ENCODE data around the gene EPO.

EPO gene

DNA sequence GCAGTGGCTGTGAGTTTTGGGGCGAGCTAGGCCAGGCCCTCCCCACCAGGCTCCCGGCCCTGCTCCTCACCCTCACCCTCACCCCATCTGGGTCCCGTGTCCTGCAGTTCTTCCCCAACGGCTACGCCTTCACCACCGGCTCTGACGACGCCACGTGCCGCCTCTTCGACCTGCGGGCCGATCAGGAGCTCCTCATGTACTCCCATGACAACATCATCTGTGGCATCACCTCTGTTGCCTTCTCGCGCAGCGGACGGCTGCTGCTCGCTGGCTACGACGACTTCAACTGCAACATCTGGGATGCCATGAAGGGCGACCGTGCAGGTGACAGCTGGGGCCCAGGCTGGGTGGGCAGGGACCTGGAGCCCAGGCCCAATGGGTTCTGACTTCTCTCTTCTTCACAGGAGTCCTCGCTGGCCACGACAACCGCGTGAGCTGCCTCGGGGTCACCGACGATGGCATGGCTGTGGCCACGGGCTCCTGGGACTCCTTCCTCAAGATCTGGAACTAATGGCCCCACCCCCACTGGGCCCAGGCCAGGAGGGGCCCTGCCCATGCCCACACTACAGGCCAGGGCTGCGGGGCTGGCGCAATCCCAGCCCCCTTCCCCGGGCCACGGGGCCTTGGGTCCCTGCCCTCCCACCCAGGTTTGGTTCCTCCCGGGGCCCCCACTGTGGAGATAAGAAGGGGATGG lies 41.8 kb upstream of the EPO start:
- Histone ChIP-seq H3K9ac (ENCODE audit: low read depth, low read length) (no peak overlapping the region), H3K36me3 (ENCODE audit: insufficient read depth, low read length) (peaks cover 70% of the 10 kb centered on the region), H2AFZ (ENCODE audit: low read depth, low read length) (no peak overlapping the region), H4K20me1 (ENCODE audit: insufficient read depth, low read length) (peaks cover 71% of the 10 kb centered on the region), H3K27ac (ENCODE audit: low read length) (no peak overlapping the region), H3K79me2 (ENCODE audit: insufficient read depth, low read length) (peaks cover 52% of the 10 kb centered on the region), H3K4me2 (ENCODE audit: insufficient read depth, low read length) (no peak overlapping the region), H3K9me3 (ENCODE audit: insufficient read depth, low read length, severe bottlenecking) (no peaks in the 10 kb centered on the region), H3K4me3 (ENCODE audit: low read depth in 1 of 2, low read length in 2 of 2) (no peak overlapping the region), H3K4me1 (ENCODE audit: insufficient read depth, low read length) (peaks cover 14% of the 10 kb centered on the region), H3K27me3 (ENCODE audit: insufficient read depth, low read length, poor library complexity) (no peaks in the 10 kb centered on the region)
- DNase-seq (no peak), ATAC-seq (ENCODE audit: insufficient read depth, low read depth) (no peak)
- no peak for TF ChIP-seq EZH2 (IDR thresholded peaks at IDR 0.05; ENCODE audit: borderline replicate concordance, low read depth, low read length, severe bottlenecking)
- TF ChIP-seq, protein P1, sequence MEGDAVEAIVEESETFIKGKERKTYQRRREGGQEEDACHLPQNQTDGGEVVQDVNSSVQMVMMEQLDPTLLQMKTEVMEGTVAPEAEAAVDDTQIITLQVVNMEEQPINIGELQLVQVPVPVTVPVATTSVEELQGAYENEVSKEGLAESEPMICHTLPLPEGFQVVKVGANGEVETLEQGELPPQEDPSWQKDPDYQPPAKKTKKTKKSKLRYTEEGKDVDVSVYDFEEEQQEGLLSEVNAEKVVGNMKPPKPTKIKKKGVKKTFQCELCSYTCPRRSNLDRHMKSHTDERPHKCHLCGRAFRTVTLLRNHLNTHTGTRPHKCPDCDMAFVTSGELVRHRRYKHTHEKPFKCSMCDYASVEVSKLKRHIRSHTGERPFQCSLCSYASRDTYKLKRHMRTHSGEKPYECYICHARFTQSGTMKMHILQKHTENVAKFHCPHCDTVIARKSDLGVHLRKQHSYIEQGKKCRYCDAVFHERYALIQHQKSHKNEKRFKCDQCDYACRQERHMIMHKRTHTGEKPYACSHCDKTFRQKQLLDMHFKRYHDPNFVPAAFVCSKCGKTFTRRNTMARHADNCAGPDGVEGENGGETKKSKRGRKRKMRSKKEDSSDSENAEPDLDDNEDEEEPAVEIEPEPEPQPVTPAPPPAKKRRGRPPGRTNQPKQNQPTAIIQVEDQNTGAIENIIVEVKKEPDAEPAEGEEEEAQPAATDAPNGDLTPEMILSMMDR (IDR thresholded peaks at IDR 0.05; ENCODE audit: borderline replicate concordance, extremely low read depth, low read length, poor library complexity, severe bottlenecking) = no peak

GRCh38 chr7:100679129-100679926 lies 40.9 kb upstream of the EPO start:
- TF ChIP-seq EZH2 (IDR thresholded peaks at IDR 0.05; ENCODE audit: borderline replicate concordance, low read depth, low read length, severe bottlenecking) = no peak
- TF ChIP-seq, protein P1 (IDR thresholded peaks at IDR 0.05; ENCODE audit: borderline replicate concordance, extremely low read depth, low read length, poor library complexity, severe bottlenecking) = no peak
- no peak overlapping the region for H3K27ac ChIP-seq (ENCODE audit: low read length)
- peaks cover 74% of the 10 kb centered on the region for H4K20me1 ChIP-seq (ENCODE audit: insufficient read depth, low read length)
- H3K79me2 ChIP-seq (ENCODE audit: insufficient read depth, low read length) = peaks cover 46% of the 10 kb centered on the region
- DNase-seq (no peak), ATAC-seq (ENCODE audit: insufficient read depth, low read depth) (no peak)
- H3K9me3 ChIP-seq (ENCODE audit: insufficient read depth, low read length, severe bottlenecking) = no peaks in the 10 kb centered on the region
- peaks cover 79% of the 10 kb centered on the region for H3K36me3 ChIP-seq (ENCODE audit: insufficient read depth, low read length)
- no peak overlapping the region for H3K4me2 ChIP-seq (ENCODE audit: insufficient read depth, low read length)
- no peak overlapping the region for H3K4me3 ChIP-seq (ENCODE audit: low read depth in 1 of 2, low read length in 2 of 2)
- no peak overlapping the region for H3K9ac ChIP-seq (ENCODE audit: low read depth, low read length)
- no peak overlapping the region for H2AFZ ChIP-seq (ENCODE audit: low read depth, low read length)
- H3K4me1 ChIP-seq (ENCODE audit: insufficient read depth, low read length) = peaks cover 14% of the 10 kb centered on the region
- H3K27me3 ChIP-seq (ENCODE audit: insufficient read depth, low read length, poor library complexity) = no peaks in the 10 kb centered on the region

DNA sequence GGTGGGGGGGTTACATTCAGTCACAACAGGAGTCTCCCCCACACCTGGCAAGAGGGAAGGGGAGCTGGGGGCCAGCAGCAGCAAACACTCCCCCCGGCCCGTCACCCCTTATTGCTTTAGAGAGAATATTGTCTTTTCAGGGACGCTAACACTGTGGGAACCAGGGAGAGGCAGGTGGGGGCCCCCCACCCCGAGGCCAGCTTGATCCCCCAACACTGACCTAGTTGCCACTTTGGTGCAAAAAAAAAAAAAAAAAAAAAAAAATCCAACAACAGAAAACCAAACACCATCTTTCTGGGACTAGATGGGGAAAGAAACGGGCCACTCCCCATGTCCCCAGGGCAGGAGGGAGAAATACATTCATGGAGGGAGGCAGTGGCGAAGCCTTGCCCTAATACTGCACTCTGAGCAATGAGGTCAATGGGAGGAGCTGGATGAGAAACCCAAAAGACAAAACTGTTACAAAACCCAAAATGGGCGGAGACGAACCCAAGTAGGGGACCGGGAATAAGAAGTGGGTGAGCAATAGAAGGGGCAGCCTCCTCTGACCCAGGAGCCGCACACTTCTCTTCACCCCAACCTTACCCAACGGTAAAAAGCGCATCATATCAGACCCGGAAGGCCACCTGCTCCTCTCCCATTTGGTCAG lies 40.2 kb upstream of the EPO start:
- H3K36me3 ChIP-seq (ENCODE audit: insufficient read depth, low read length) = peaks cover 86% of the 10 kb centered on the region

More for the DNA sequence above, 40.2 kb upstream of the EPO start:
- no peak overlapping the region for H2AFZ ChIP-seq (ENCODE audit: low read depth, low read length)
- no peaks in the 10 kb centered on the region for H3K9me3 ChIP-seq (ENCODE audit: insufficient read depth, low read length, severe bottlenecking)
- peaks cover 72% of the 10 kb centered on the region for H4K20me1 ChIP-seq (ENCODE audit: insufficient read depth, low read length)
- H3K27me3 ChIP-seq (ENCODE audit: insufficient read depth, low read length, poor library complexity) = no peaks in the 10 kb centered on the region
- peaks cover 39% of the 10 kb centered on the region for H3K79me2 ChIP-seq (ENCODE audit: insufficient read depth, low read length)
- ATAC-seq (ENCODE audit: insufficient read depth, low read depth) = no peak
- DNase-seq = no peak
- H3K27ac ChIP-seq (ENCODE audit: low read length) = no peak overlapping the region
- H3K4me3 ChIP-seq (ENCODE audit: low read depth in 1 of 2, low read length in 2 of 2) = no peak overlapping the region
- TF ChIP-seq EZH2 (IDR thresholded peaks at IDR 0.05; ENCODE audit: borderline replicate concordance, low read depth, low read length, severe bottlenecking) = no peak
- TF ChIP-seq, protein P1 (IDR thresholded peaks at IDR 0.05; ENCODE audit: borderline replicate concordance, extremely low read depth, low read length, poor library complexity, severe bottlenecking) = no peak
- no peak overlapping the region for H3K9ac ChIP-seq (ENCODE audit: low read depth, low read length)
- H3K4me2 ChIP-seq (ENCODE audit: insufficient read depth, low read length) = no peak overlapping the region
- peaks cover 14% of the 10 kb centered on the region for H3K4me1 ChIP-seq (ENCODE audit: insufficient read depth, low read length)
